Ovary (tissue), 3 donors: ENCODE data around the gene NAA15.

Source experiments
- EP300 ChIP-seq: sonication (generic); formaldehyde crosslinking; IDR thresholded peaks from one replicate; pipeline ENCODE4 v1.6.1; 2017; ENCODE audit warnings: antibody characterized with exemption
- POLR2A ChIP-seq: fragments of 450-650 bp; IDR thresholded peaks from one replicate; pipeline ENCODE4 v1.6.1; 2017; ENCODE audit warnings: antibody characterized with exemption, mild to moderate bottlenecking, moderate library complexity
- TF ChIP-seq, protein P1 (sequence below), 3 donors: fragments of 450-650 bp in 2 of 3; fragments of 200-600 bp in 1 of 3; IDR thresholded peaks; one replicate each; pipeline versions ENCODE4 v1.5.1 to v1.8.0; 2016 to 2022; ENCODE audit warnings: antibody characterized with exemption in 3 of 3, mild to moderate bottlenecking in 1 of 3
- donor health status: DM: no; HTN: no; CAD: no.

DNA sequence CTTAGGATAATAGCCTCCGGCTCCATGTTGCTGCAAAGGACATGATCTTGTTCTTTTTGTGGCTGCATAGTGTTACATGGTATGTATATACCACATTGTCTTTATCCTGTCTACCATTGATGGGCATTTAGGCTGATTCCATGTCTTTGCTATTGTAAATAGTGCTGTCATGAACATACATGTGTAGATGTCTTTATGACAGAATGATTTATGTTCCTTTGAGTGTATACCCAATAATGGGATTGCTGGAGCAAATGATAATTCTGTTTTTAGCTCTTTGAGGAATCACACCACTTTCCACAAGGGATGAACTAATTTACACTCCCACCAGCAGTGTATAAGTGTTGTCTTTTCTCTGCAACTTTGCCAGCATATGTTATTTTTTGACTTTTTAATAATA, 157.2 kb downstream of the NAA15 start:
- TF ChIP-seq, protein P1, sequence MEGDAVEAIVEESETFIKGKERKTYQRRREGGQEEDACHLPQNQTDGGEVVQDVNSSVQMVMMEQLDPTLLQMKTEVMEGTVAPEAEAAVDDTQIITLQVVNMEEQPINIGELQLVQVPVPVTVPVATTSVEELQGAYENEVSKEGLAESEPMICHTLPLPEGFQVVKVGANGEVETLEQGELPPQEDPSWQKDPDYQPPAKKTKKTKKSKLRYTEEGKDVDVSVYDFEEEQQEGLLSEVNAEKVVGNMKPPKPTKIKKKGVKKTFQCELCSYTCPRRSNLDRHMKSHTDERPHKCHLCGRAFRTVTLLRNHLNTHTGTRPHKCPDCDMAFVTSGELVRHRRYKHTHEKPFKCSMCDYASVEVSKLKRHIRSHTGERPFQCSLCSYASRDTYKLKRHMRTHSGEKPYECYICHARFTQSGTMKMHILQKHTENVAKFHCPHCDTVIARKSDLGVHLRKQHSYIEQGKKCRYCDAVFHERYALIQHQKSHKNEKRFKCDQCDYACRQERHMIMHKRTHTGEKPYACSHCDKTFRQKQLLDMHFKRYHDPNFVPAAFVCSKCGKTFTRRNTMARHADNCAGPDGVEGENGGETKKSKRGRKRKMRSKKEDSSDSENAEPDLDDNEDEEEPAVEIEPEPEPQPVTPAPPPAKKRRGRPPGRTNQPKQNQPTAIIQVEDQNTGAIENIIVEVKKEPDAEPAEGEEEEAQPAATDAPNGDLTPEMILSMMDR (IDR thresholded peaks at IDR 0.05), result no peak
- TF ChIP-seq POLR2A (no peak), EP300 (no peak)
